AG08396 (cell line): ENCODE measurements around the gene KRTAP10-9.
"Not testable (repeated sequence)": the region's sequence is repeated elsewhere in the genome, so short reads cannot be mapped to it uniquely, and the experiment has no call there.

Source experiments
- DNase-seq: peaks from one replicate; pipeline ENCODE4 v3.0.0; 2012; ENCODE audit warnings: low spot score, mixed read lengths

KRTAP10-9 gene

GRCh38 chr21:44615911-44616590 is 10.8 kb upstream of the KRTAP10-9 start:
- DNase-seq, result no peak

- DNase-seq, result no peak
Measured at GRCh38 chr21:44616591-44616926, 10.3 kb upstream of the KRTAP10-9 start.

- no peak for DNase-seq
Measured at GRCh38 chr21:44617071-44617501, 9.8 kb upstream of the KRTAP10-9 start.

- no peak for DNase-seq
Measured at GRCh38 chr21:44618504-44618903, 8.4 kb upstream of the KRTAP10-9 start.

GRCh38 chr21:44618909-44619308 is 8.0 kb upstream of the KRTAP10-9 start:
- no peak for DNase-seq

- DNase-seq, result no peak
Measured at GRCh38 chr21:44619886-44620285, 7.0 kb upstream of the KRTAP10-9 start.

- DNase-seq, result no peak
Measured at GRCh38 chr21:44623575-44623974, 3.3 kb upstream of the KRTAP10-9 start.

- no peak for DNase-seq
Measured at GRCh38 chr21:44625756-44626155, 1.1 kb upstream of the KRTAP10-9 start.

- no peak for DNase-seq
Measured at GRCh38 chr21:44626262-44626661, 631 bp upstream of the KRTAP10-9 start.

GRCh38 chr21:44627181-44627822 is 409 bp downstream of the KRTAP10-9 start:
- DNase-seq, result not testable (repeated sequence)

GRCh38 chr21:44627831-44628233 is 939 bp downstream of the KRTAP10-9 start:
- DNase-seq, result not testable (repeated sequence)

- DNase-seq, result no peak
Measured at GRCh38 chr21:44628707-44629391, 2.0 kb downstream of the KRTAP10-9 start.

GRCh38 chr21:44630440-44630839 is 3.5 kb downstream of the KRTAP10-9 start:
- DNase-seq, result no peak

- DNase-seq, result no peak
Measured at GRCh38 chr21:44632067-44632466, 5.2 kb downstream of the KRTAP10-9 start.

- no peak for DNase-seq
Measured at GRCh38 chr21:44636209-44637017, 9.5 kb downstream of the KRTAP10-9 start.

GRCh38 chr21:44637018-44637850 is 10.3 kb downstream of the KRTAP10-9 start, which contains the start of gene KRTAP10-10:
Gene KRTAP10-10 (plus strand): TSS chr21:44637356. CDS start chr21:44637418, 62 bp downstream.
- no peak for DNase-seq

- not testable (repeated sequence) for DNase-seq
Measured at GRCh38 chr21:44637851-44638348, 11.0 kb downstream of the KRTAP10-9 start.

- DNase-seq, result not testable (repeated sequence)
Measured at GRCh38 chr21:44638506-44639330, 11.8 kb downstream of the KRTAP10-9 start.

GRCh38 chr21:44639331-44639655 is 12.4 kb downstream of the KRTAP10-9 start:
- no peak for DNase-seq

GRCh38 chr21:44640761-44641160 is 13.9 kb downstream of the KRTAP10-9 start:
- no peak for DNase-seq
